Osteocyte (in vitro differentiated cells): Measurements from ENCODE around the gene ERG28. TPM values are rescaled to one million over a fixed set of nuclear protein-coding genes. Genes with fewer than 3 reads are reported as not detected.
"Not testable (repeated sequence)": the region's sequence is repeated elsewhere in the genome, so short reads cannot be mapped to it uniquely, and the experiment has no call there.

Experiments
- DNase-seq: peaks from one replicate; pipeline ENCODE4 v3.0.0; 2021; ENCODE audit warnings: mixed read lengths; ENCODE audit not compliant: unreplicated experiment; ENCODE audit errors: extremely low spot score
- H3K27ac Mint-ChIP-seq: one replicate; pipeline ENCODE4 v1.8.0; 2021; ENCODE audit warnings: mild to moderate bottlenecking, mixed read lengths; ENCODE audit not compliant: unreplicated experiment
- H3K27me3 Mint-ChIP-seq: one replicate; pipeline ENCODE4 v1.8.0; 2021; ENCODE audit warnings: mixed read lengths; ENCODE audit not compliant: unreplicated experiment
- H3K36me3 Mint-ChIP-seq: one replicate; pipeline ENCODE4 v1.8.0; 2021; ENCODE audit warnings: mixed read lengths; ENCODE audit not compliant: unreplicated experiment
- H3K4me1 Mint-ChIP-seq: one replicate; pipeline ENCODE4 v1.8.0; 2021; ENCODE audit warnings: mixed read lengths; ENCODE audit not compliant: unreplicated experiment
- H3K4me3 Mint-ChIP-seq: one replicate; pipeline ENCODE4 v1.8.0; 2021; ENCODE audit warnings: mild to moderate bottlenecking, moderate library complexity, mixed read lengths; ENCODE audit not compliant: unreplicated experiment
- H3K9me3 Mint-ChIP-seq: one replicate; pipeline ENCODE4 v1.8.0; 2021; ENCODE audit warnings: mixed read lengths; ENCODE audit not compliant: unreplicated experiment
- total RNA-seq: library from RNA; stranded (reverse); gene quantifications from 2 replicates; pipeline ENCODE4 v1.2.1, GENCODE V29; 2021
- TF ChIP-seq, protein P1 (sequence below): fragments of 200-600 bp; sonication (generic); IDR thresholded peaks from 2 replicates; pipeline ENCODE4 v1.5.0; 2021; ENCODE audit warnings: antibody characterized with exemption, mild to moderate bottlenecking, moderate library complexity

ERG28 gene
- total RNA-seq, 1 donor from 2014 or later, result 19.6 TPM

- Mint-ChIP-seq H3K27ac (no peak overlapping the region), H3K27me3 (peaks cover 8% of the 10 kb centered on the region), H3K36me3 (no peaks in the 10 kb centered on the region), H3K4me1 (peaks cover 3% of the 10 kb centered on the region), H3K4me3 (no peak overlapping the region), H3K9me3 (no peaks in the 10 kb centered on the region)
- no peak for DNase-seq
- TF ChIP-seq, protein P1, sequence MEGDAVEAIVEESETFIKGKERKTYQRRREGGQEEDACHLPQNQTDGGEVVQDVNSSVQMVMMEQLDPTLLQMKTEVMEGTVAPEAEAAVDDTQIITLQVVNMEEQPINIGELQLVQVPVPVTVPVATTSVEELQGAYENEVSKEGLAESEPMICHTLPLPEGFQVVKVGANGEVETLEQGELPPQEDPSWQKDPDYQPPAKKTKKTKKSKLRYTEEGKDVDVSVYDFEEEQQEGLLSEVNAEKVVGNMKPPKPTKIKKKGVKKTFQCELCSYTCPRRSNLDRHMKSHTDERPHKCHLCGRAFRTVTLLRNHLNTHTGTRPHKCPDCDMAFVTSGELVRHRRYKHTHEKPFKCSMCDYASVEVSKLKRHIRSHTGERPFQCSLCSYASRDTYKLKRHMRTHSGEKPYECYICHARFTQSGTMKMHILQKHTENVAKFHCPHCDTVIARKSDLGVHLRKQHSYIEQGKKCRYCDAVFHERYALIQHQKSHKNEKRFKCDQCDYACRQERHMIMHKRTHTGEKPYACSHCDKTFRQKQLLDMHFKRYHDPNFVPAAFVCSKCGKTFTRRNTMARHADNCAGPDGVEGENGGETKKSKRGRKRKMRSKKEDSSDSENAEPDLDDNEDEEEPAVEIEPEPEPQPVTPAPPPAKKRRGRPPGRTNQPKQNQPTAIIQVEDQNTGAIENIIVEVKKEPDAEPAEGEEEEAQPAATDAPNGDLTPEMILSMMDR, result no peak
These were observed 54.8 kb downstream of the ERG28 start for GRCh38 chr14:75605916-75606315.

GRCh38 chr14:75604979-75605851 lies 55.5 kb downstream of the ERG28 start:
- Mint-ChIP-seq H3K9me3 (no peaks in the 10 kb centered on the region), H3K36me3 (no peaks in the 10 kb centered on the region), H3K4me1 (peaks cover 1% of the 10 kb centered on the region), H3K4me3 (no peak overlapping the region), H3K27me3 (peaks cover 11% of the 10 kb centered on the region), H3K27ac (no peak overlapping the region)
- TF ChIP-seq, protein P1, result no peak
- DNase-seq, result no peak

- Mint-ChIP-seq H3K4me1 (no peaks in the 10 kb centered on the region), H3K27ac (no peak overlapping the region), H3K4me3 (no peak overlapping the region), H3K27me3 (peaks cover 27% of the 10 kb centered on the region), H3K9me3 (no peaks in the 10 kb centered on the region), H3K36me3 (no peaks in the 10 kb centered on the region)
- TF ChIP-seq, protein P1, result no peak
- no peak for DNase-seq
These were observed 58.2 kb downstream of the ERG28 start for GRCh38 chr14:75602503-75602902.

DNA sequence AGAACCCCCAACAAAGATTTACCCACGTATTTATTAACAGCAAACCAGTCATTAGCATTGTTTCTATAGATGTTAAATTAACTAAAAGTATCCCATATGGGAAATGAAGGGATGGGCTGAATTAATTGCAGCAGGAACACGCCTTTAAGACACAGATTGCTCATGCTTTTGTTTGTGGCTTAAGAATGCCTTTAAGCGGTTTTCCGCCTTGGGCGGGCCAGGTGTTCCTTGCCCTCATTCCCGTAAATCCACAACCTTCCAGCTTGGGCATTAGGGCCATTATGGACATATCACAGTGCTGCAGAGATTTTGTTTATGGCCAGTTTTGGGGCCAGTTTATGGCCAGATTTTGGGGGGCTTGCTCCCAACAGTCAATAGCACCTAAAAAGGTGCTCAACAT lies 59.6 kb downstream of the ERG28 start:
- DNase-seq, H3K4me1 Mint-ChIP-seq, H3K9me3 Mint-ChIP-seq, H3K36me3 Mint-ChIP-seq, H3K27ac Mint-ChIP-seq, H3K4me3 Mint-ChIP-seq: not testable (repeated sequence)
- peaks cover 27% of the 10 kb centered on the region for H3K27me3 Mint-ChIP-seq

- not testable (repeated sequence) for H3K9me3 Mint-ChIP-seq, DNase-seq, H3K4me3 Mint-ChIP-seq, H3K27ac Mint-ChIP-seq, H3K36me3 Mint-ChIP-seq, H3K4me1 Mint-ChIP-seq
- peaks cover 36% of the 10 kb centered on the region for H3K27me3 Mint-ChIP-seq
These were observed 60.6 kb downstream of the ERG28 start for GRCh38 chr14:75600100-75600499.

Other genes starting within 250 kb of the ERG28 start
- gene JDP2, start 232.9 kb downstream of the ERG28 start, total RNA-seq, result 53.3 and 57.1 TPM in 2 replicates
- gene BATF, start 138.4 kb downstream of the ERG28 start, total RNA-seq, result not detected in 2 replicates
- gene FLVCR2, start 82.3 kb downstream of the ERG28 start, total RNA-seq, result 0.94 and 1.2 TPM in 2 replicates
- 36.3 and 37.3 TPM in 2 replicates for gene TTLL5, start 370 bp upstream of the ERG28 start, total RNA-seq